ENCODE results near the gene FOXS1. TPM values are rescaled to one million over a fixed set of nuclear protein-coding genes. Genes with fewer than 3 reads are reported as not detected.

FOXS1 gene
- total and polyA plus RNA-seq, 2 experiments from 2014 or later: 0.26 TPM; not detected in 1

- peak overlapping the region; percentile 94 for H2AFZ ChIP-seq
- no peak overlapping the region for H3K27ac ChIP-seq (ENCODE audit: low read depth)
- Mint-ChIP-seq H3K27me3 (ENCODE audit: insufficient read depth, low read depth, poor library complexity) (peaks cover 10% of the 10 kb centered on the region), H3K27ac (peak overlapping the region; percentile 73), H3K4me3 (peak overlapping the region; percentile 89), H3K36me3 (ENCODE audit: low read depth) (no peaks in the 10 kb centered on the region; the same call in 2 of the 3 replicates), H3K9me3 (peaks cover 21% of the 10 kb centered on the region), H3K4me1 (no peaks in the 10 kb centered on the region)
- H4K20me1 ChIP-seq (replicated peaks; ENCODE audit: insufficient read depth): no peaks in the 10 kb centered on the region
- ATAC-seq (peak; percentile 99), DNase-seq (ENCODE audit: low spot score) (peak; percentile 100)
- peak; percentile 18 to 21; a peak in 2 of 4 replicates for TF ChIP-seq CTCF (conservative IDR thresholded peaks at IDR 0.05; ENCODE audit: low read depth in 2 of 2)
- no peak for TF ChIP-seq EZH2phosphoT487 (IDR thresholded peaks at IDR 0.05; ENCODE audit: unreplicated experiment)
- no peak for TF ChIP-seq NANOG (IDR thresholded peaks at IDR 0.05; ENCODE audit: borderline replicate concordance)
- peak; percentile 44 for TF ChIP-seq EZH2 (IDR thresholded peaks at IDR 0.05; ENCODE audit: low read depth, unreplicated experiment)
- TF ChIP-seq POLR2AphosphoS5 (IDR thresholded peaks at IDR 0.05; ENCODE audit: low read depth): peak; percentile 66
- no peaks in the 10 kb centered on the region for H3K9me2 ChIP-seq (ENCODE audit: insufficient read depth)
- H3K4me2 ChIP-seq: peak overlapping the region; percentile 88
- 0 out of 2 replicates have a peak, but pooled peaks cover 6% of the 10 kb centered on the region for H3F3A ChIP-seq (replicated peaks; ENCODE audit: low read depth)
- H3K36me3 ChIP-seq (ENCODE audit: insufficient read depth): no peaks in the 10 kb centered on the region
- H3K4me1 ChIP-seq (ENCODE audit: insufficient read depth): no peaks in the 10 kb centered on the region
- H3K79me2 ChIP-seq (replicated peaks; ENCODE audit: insufficient read depth): no peaks in the 10 kb centered on the region
- H3K27me3 ChIP-seq (ENCODE audit: insufficient read depth): peaks cover 21% of the 10 kb centered on the region
- peak overlapping the region; percentile 71 for H3K4me3 ChIP-seq
These were observed 34.0 kb upstream of the FOXS1 start for GRCh38 chr20:31879143-31879987.

GRCh38 chr20:31877684-31878083 lies 32.3 kb upstream of the FOXS1 start:
- H2AFZ ChIP-seq: no peak overlapping the region
- H3K4me2 ChIP-seq: no peak overlapping the region
- Mint-ChIP-seq H3K4me1 (no peaks in the 10 kb centered on the region), H3K27me3 (ENCODE audit: insufficient read depth, low read depth, poor library complexity) (peaks cover 10% of the 10 kb centered on the region), H3K4me3 (no peak overlapping the region), H3K27ac (no peak overlapping the region), H3K9me3 (peaks cover 19% of the 10 kb centered on the region), H3K36me3 (ENCODE audit: low read depth) (no peaks in the 10 kb centered on the region; the same call in 2 of the 3 replicates)
- no peaks in the 10 kb centered on the region for H3K9me2 ChIP-seq (ENCODE audit: insufficient read depth)
- no peaks in the 10 kb centered on the region for H3K79me2 ChIP-seq (replicated peaks; ENCODE audit: insufficient read depth)
- H3K4me1 ChIP-seq (ENCODE audit: insufficient read depth): no peaks in the 10 kb centered on the region
- H3K27me3 ChIP-seq (ENCODE audit: insufficient read depth): peaks cover 25% of the 10 kb centered on the region
- 0 out of 2 replicates have a peak, but pooled peaks cover 6% of the 10 kb centered on the region for H3F3A ChIP-seq (replicated peaks; ENCODE audit: low read depth)
- ATAC-seq: no peak
- no peak for DNase-seq (ENCODE audit: low spot score)
- H3K27ac ChIP-seq (ENCODE audit: low read depth): no peak overlapping the region
- no peaks in the 10 kb centered on the region for H3K36me3 ChIP-seq (ENCODE audit: insufficient read depth)
- no peak for TF ChIP-seq REST (IDR thresholded peaks at IDR 0.05; ENCODE audit: unreplicated experiment)
- H3K4me3 ChIP-seq: no peak overlapping the region
- H4K20me1 ChIP-seq (replicated peaks; ENCODE audit: insufficient read depth): no peaks in the 10 kb centered on the region
